Trophoblast cell (in vitro differentiated cells and primary cell): ENCODE results near the gene SEPTIN11.

Experiments
- DNase-seq, 2 donors: peaks; one replicate each; pipeline ENCODE4 v3.0.0-alpha.2; 2016
- H2AFZ ChIP-seq: 2 replicates; pipeline ENCODE4 v1.6.1; 2013; ENCODE audit warnings: low read length, moderate library complexity, mild to moderate bottlenecking; ENCODE audit not compliant: insufficient read depth, poor library complexity
- H2AK5ac ChIP-seq: 2 replicates; pipeline ENCODE4 v1.6.1; 2013; ENCODE audit warnings: mild to moderate bottlenecking, low read length
- H2BK120ac ChIP-seq: 2 replicates; pipeline ENCODE4 v1.6.1; 2013; ENCODE audit warnings: low read length, mild to moderate bottlenecking, moderate library complexity; ENCODE audit not compliant: insufficient read depth, poor library complexity
- H2BK12ac ChIP-seq: 2 replicates; pipeline ENCODE4 v1.6.1; 2013; ENCODE audit warnings: mild to moderate bottlenecking, low read length, moderate library complexity
- H2BK5ac ChIP-seq: 2 replicates; pipeline ENCODE4 v1.6.1; 2013; ENCODE audit warnings: low read length, low read depth, moderate library complexity, mild to moderate bottlenecking; ENCODE audit not compliant: poor library complexity
- H3K14ac ChIP-seq: 2 replicates; pipeline ENCODE4 v1.6.1; 2013; ENCODE audit warnings: mild to moderate bottlenecking, low read length
- H3K18ac ChIP-seq: 2 replicates; pipeline ENCODE4 v1.6.1; 2013; ENCODE audit warnings: mild to moderate bottlenecking, low read length
- H3K23ac ChIP-seq: 2 replicates; pipeline ENCODE4 v1.6.1; 2013; ENCODE audit warnings: low read length
- H3K27ac ChIP-seq: 2 replicates; pipeline ENCODE4 v1.5.1; 2013; ENCODE audit warnings: low read depth, mild to moderate bottlenecking, inconsistent platforms, low read length, moderate library complexity
- H3K27me3 ChIP-seq: 2 replicates; pipeline ENCODE4 v1.6.1; 2013; ENCODE audit warnings: inconsistent platforms, mild to moderate bottlenecking, low read length, moderate library complexity; ENCODE audit not compliant: insufficient read depth
- H3K36me3 ChIP-seq, 2 experiments: 1 replicate in 1 of 2; 2 replicates in 1 of 2; pipeline ENCODE4 v1.6.1; 2013; ENCODE audit warnings: low read length in 2 of 2, mild to moderate bottlenecking in 2 of 2, moderate library complexity in 1 of 2; ENCODE audit not compliant: insufficient read depth in 2 of 2, control insufficient read depth in 1 of 2
- H3K4ac ChIP-seq: 2 replicates; pipeline ENCODE4 v1.6.1; 2013; ENCODE audit warnings: low read depth, mild to moderate bottlenecking, low read length, moderate library complexity
- H3K4me1 ChIP-seq, 2 experiments: 1 replicate in 1 of 2; 2 replicates in 1 of 2; pipeline ENCODE4 v1.6.1; 2013; ENCODE audit warnings: low read length in 2 of 2, mild to moderate bottlenecking in 2 of 2, moderate library complexity in 1 of 2; ENCODE audit not compliant: insufficient read depth in 2 of 2, control insufficient read depth in 1 of 2
- H3K4me2 ChIP-seq: 2 replicates; pipeline ENCODE4 v1.6.1; 2013; ENCODE audit warnings: inconsistent platforms, mild to moderate bottlenecking, low read length, moderate library complexity
- H3K4me3 ChIP-seq: 2 replicates; pipeline ENCODE4 v1.5.1; 2013; ENCODE audit warnings: mild to moderate bottlenecking, low read depth, low read length, inconsistent platforms
- H3K79me1 ChIP-seq: one replicate; pipeline ENCODE4 v1.6.1; 2013; ENCODE audit warnings: low read length
- H3K79me2 ChIP-seq: 2 replicates; pipeline ENCODE4 v1.6.1; 2013; ENCODE audit warnings: low read length, mild to moderate bottlenecking; ENCODE audit not compliant: control insufficient read depth, insufficient read depth, poor library complexity
- H3K9ac ChIP-seq: 2 replicates; pipeline ENCODE4 v1.6.1; 2013; ENCODE audit warnings: mild to moderate bottlenecking, low read length
- H3K9me3 ChIP-seq: 2 replicates; pipeline ENCODE4 v1.6.1; 2013; ENCODE audit warnings: low read depth, mild to moderate bottlenecking, control low read depth, inconsistent platforms, low read length; ENCODE audit not compliant: insufficient read depth
- H4K12ac ChIP-seq: 2 replicates; pipeline ENCODE4 v1.6.1; 2013; ENCODE audit warnings: low read depth, mild to moderate bottlenecking, low read length, moderate library complexity
- H4K8ac ChIP-seq: 2 replicates; pipeline ENCODE4 v1.6.1; 2013; ENCODE audit warnings: low read depth, mild to moderate bottlenecking, low read length, moderate library complexity
- H4K91ac ChIP-seq: one replicate; pipeline ENCODE4 v1.6.1; 2013; ENCODE audit warnings: low read depth, mild to moderate bottlenecking, low read length, moderate library complexity
- WGBS: extraction: QIAGEN DNeasy Blood & Tissue Kit; methylation state at CpG from one replicate; pipeline ENCODE4 v1.1.7; 2013; ENCODE audit warnings: missing lambda C conversion rate; ENCODE audit not compliant: insufficient read length, insufficient coverage; ENCODE audit errors: extremely low coverage; 5-methylcytosine and 5-hydroxymethylcytosine counted together

Gene SEPTIN11

DNA sequence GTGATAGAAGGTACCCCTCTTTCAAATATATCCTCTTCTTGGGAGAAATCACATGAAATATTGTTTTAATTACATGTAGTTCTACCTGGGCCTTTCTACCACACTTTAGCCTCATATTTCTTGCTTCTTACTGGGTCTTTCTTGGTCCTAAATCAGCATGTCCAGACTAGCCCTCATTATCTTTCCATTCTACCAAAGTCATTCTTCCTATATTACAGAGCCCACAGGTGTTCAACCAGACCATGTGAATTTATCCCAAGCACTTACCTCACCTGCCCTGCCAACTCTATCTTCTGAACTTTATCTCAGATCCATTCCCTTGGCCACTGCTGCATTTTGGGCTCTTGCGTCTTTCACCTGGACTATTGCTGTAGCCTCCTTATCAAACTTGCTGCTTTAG lies 39.8 kb upstream of the SEPTIN11 start:
- Histone ChIP-seq H3K27me3 (no peaks in the 10 kb centered on the region), H3K4me1 (peaks cover 1 to 2% of the 10 kb centered on the region in 2 experiments), H3K23ac (no peak overlapping the region), H2AFZ (no peak overlapping the region), H2AK5ac (no peak overlapping the region), H3K36me3 (peaks cover 2 to 3% of the 10 kb centered on the region in 2 experiments), H2BK120ac (no peak overlapping the region), H3K4me3 (no peak overlapping the region), H2BK12ac (no peak overlapping the region), H3K14ac (no peak overlapping the region), H4K8ac (no peak overlapping the region), H3K4ac (no peak overlapping the region), H3K4me2 (no peak overlapping the region), H3K9ac (no peak overlapping the region), H4K91ac (no peak overlapping the region), H3K18ac (no peak overlapping the region), H4K12ac (no peak overlapping the region), H3K79me2 (no peaks in the 10 kb centered on the region), H3K9me3 (peaks cover 3% of the 10 kb centered on the region), H2BK5ac (no peak overlapping the region), H3K79me1 (peaks cover 4% of the 10 kb centered on the region), H3K27ac (no peak overlapping the region)
- no peak for DNase-seq
- WGBS, result no CpG with 5 or more reads among the region's 1 CpG

DNA sequence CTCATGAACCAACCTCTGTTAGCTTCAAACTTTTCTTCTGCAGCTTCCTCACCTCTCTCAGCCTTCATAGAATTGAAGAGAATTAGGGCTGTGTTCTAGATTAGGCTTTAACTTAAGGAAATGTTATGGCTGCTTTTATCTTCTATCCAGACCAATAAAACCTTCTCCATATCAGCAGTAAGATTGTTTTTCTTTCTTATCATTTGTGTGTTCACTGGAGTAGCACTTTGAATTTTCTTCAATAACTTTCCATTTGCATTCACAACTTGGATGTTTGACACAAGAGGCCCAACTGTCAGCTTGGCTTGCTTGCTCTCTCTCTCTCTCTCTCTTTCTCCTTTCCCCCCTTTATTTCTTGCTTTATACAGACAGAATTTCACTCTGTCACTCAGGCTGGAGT lies 28.8 kb upstream of the SEPTIN11 start:
- Histone ChIP-seq H4K12ac (no peak overlapping the region), H3K27ac (no peak overlapping the region), H3K23ac (no peak overlapping the region), H3K4ac (no peak overlapping the region), H2AK5ac (no peak overlapping the region), H4K91ac (no peak overlapping the region), H3K79me1 (no peaks in the 10 kb centered on the region), H3K79me2 (no peaks in the 10 kb centered on the region), H3K4me1 (no peaks in the 10 kb centered on the region), H3K9me3 (no peaks in the 10 kb centered on the region), H2BK120ac (no peak overlapping the region), H4K8ac (no peak overlapping the region), H3K18ac (no peak overlapping the region), H3K4me2 (no peak overlapping the region), H3K4me3 (no peak overlapping the region), H2BK12ac (no peak overlapping the region), H3K27me3 (no peaks in the 10 kb centered on the region), H3K9ac (no peak overlapping the region), H2AFZ (no peak overlapping the region), H2BK5ac (no peak overlapping the region), H3K36me3 (no peaks in the 10 kb centered on the region), H3K14ac (no peak overlapping the region)
- DNase-seq, result no peak

DNA sequence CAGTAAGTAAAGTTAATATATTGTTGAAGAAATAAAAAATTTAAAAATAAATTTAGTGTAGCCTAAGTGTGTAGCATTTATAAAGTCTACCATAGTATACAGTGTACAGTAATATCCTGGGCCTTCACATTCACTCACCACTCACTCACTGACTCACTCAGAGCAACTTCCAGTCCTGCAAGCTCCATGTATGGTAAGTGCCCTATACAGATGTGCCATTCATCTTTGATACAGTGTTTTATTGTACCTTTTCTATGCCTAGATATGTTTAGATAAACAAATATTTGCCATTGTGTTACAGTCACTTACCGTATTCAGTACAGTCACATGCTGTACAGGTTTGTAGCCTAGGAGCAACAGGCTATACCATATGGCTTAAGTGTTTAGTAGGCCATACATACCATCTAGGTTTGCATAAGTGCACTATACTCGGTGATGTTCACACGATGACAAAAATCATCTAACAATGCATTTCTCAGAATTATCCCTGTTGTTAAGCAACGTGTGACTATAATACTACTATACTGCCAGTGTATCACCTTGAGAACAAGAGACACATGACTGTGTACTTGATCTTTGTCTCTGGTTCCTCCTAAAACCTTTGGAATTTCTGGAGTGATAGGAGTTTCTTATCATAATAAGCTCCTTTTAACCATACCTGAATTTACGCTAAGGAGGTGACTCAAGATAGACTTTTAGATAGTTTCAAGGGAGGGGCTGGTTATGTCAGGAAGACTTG lies 25.8 kb upstream of the SEPTIN11 start:
- Histone ChIP-seq H3K23ac (no peak overlapping the region), H3K9ac (no peak overlapping the region), H3K79me2 (no peaks in the 10 kb centered on the region), H2BK12ac (no peak overlapping the region), H3K9me3 (no peaks in the 10 kb centered on the region), H4K91ac (no peak overlapping the region), H3K18ac (no peak overlapping the region), H4K12ac (no peak overlapping the region), H3K27me3 (no peaks in the 10 kb centered on the region), H4K8ac (no peak overlapping the region), H2AK5ac (no peak overlapping the region), H3K4me3 (no peak overlapping the region), H3K4ac (no peak overlapping the region), H3K4me2 (no peak overlapping the region), H2AFZ (no peak overlapping the region), H3K36me3 (no peaks in the 10 kb centered on the region), H3K4me1 (no peaks in the 10 kb centered on the region), H2BK5ac (no peak overlapping the region), H2BK120ac (no peak overlapping the region), H3K79me1 (no peaks in the 10 kb centered on the region), H3K14ac (no peak overlapping the region), H3K27ac (no peak overlapping the region)
- peak; percentile 34 to 86 for DNase-seq
- WGBS, result no CpG with 5 or more reads among the region's 5 CpGs

DNA sequence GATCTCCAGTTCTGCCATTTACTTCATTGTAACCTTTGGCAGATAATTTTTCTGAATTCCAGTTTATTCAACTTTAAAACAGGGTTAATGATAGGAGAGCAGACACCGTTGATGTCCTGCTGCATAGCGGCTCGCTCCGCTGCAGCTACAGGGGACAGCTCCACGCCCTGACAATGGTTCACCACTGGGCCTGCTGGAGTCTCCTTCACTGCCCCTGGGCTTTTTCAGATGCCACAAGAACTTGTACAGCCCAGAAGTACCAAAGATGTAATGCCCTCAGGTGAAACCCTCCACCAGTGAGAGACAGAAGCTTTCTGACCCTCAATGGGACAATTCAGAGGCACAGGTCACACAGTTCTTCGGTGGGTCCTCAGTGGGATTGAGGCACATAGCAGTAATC lies 22.7 kb upstream of the SEPTIN11 start:
- Histone ChIP-seq H3K27ac (no peak overlapping the region), H2BK12ac (no peak overlapping the region), H2BK5ac (no peak overlapping the region), H3K9ac (no peak overlapping the region), H3K4ac (no peak overlapping the region), H3K27me3 (no peaks in the 10 kb centered on the region), H3K4me3 (no peak overlapping the region), H2BK120ac (no peak overlapping the region), H4K91ac (no peak overlapping the region), H3K14ac (no peak overlapping the region), H3K23ac (no peak overlapping the region), H3K9me3 (no peaks in the 10 kb centered on the region), H4K12ac (no peak overlapping the region), H3K4me1 (no peaks in the 10 kb centered on the region), H2AK5ac (no peak overlapping the region), H2AFZ (no peak overlapping the region), H4K8ac (no peak overlapping the region), H3K18ac (no peak overlapping the region), H3K4me2 (no peak overlapping the region), H3K36me3 (no peaks in the 10 kb centered on the region), H3K79me2 (no peaks in the 10 kb centered on the region), H3K79me1 (no peaks in the 10 kb centered on the region)
- WGBS, result no CpG with 5 or more reads among the region's 6 CpGs
- DNase-seq, result peak; percentile 35 to 69
